Measurements from ENCODE around the gene GSTP1. TPM values are rescaled to one million over a fixed set of nuclear protein-coding genes. Genes with fewer than 3 reads are reported as not detected.
"Not testable (repeated sequence)": the region's sequence is repeated elsewhere in the genome, so short reads cannot be mapped to it uniquely, and the experiment has no call there.

The GSTP1 gene
- total and polyA plus RNA-seq, 9 of the 15 experiments (the other 6 are each of a cell fraction or from before 2014, with no cell fraction given): 592 to 2,150 (median 1,204) TPM

DNA sequence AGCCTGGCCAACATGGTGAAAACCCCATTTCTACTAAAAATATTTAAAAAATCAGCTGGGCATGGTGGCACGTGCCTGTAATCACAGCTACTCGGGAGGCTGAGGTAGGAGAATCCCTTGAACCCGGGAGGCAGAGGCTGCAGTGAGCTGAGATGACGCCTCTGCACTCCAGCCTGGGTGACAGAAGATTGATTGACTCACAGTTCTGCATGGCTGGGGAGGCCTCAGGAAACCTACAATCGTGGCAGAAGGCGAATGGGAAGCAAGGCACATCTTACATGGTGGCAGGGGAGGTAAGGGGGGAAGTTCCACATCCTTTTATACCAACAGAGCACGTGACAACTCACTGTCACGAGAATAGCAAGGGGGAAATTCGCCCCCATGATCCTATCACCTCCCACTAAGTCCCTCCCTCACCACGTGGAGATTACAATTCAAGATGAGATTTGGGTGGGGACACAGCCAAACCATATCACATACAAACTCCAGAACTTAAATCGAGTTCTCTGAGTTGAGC, 5.3 kb downstream of the GSTP1 start:
- in situ Hi-C loops (cut with MboI); H3K9ac ChIP-seq (ENCODE audit: insufficient read depth in 1 of 2, low read depth in 2 of 2, low read length in 2 of 2); H3K27ac ChIP-seq (ENCODE audit: extremely low read depth, low read depth, low read length); intact Hi-C loops (cut with micrococcal nuclease); H3K9me3 ChIP-seq (replicated peaks; ENCODE audit: control insufficient read depth, insufficient read depth, low read depth, low read length); CTCF ChIA-PET (ENCODE audit: low intra/inter-chr PET ratio); BruUV-seq (replicated peaks); DNase-seq (ENCODE audit: extremely low read depth in 1 of 4, low spot score in 3 of 4); H3K4me3 ChIP-seq; H3K4me2 ChIP-seq (ENCODE audit: insufficient read depth, low read length); H3K9me1 ChIP-seq (ENCODE audit: control insufficient read depth, insufficient read depth, low read length); H3K27me3 ChIP-seq (ENCODE audit: control insufficient read depth in 2 of 2, insufficient read depth in 2 of 2, low read length in 2 of 2); H2AFZ ChIP-seq (ENCODE audit: low read depth, low read length); ATAC-seq; TF ChIP-seq TOE1 (CRISPR knock-in tag; IDR thresholded peaks at IDR 0.05; ENCODE audit: borderline replicate concordance, low read depth): not testable (repeated sequence)
- Histone ChIP-seq H3K79me2 (ENCODE audit: control insufficient read depth, insufficient read depth, low read length) (peaks cover 25% of the 10 kb centered on the region), H4K20me1 (replicated peaks; ENCODE audit: control insufficient read depth, insufficient read depth, low read length) (peaks cover 14% of the 10 kb centered on the region; the same call in 1 of the 2 replicates), H3K36me3 (ENCODE audit: control insufficient read depth, insufficient read depth, low read length) (peaks cover 41% of the 10 kb centered on the region), H3K4me1 (replicated peaks in 1 of 2; ENCODE audit: control insufficient read depth in 2 of 2, insufficient read depth in 2 of 2, low read length in 2 of 2) (peaks cover 10 to 32% of the 10 kb centered on the region in 2 experiments; a peak in 4 of 5 replicates)
- WGBS (ENCODE audit: insufficient coverage, low coverage, missing lambda C conversion rate): 58% methylated on average over 11 of the region's 11 CpGs
- POLR2A ChIA-PET: interaction anchor here (1.2 to 3.8 kb wide), 3 partner anchors 12 to 79 kb away, joined by 3 to 14 read pairs (median 4); no protein-coding TSS in a partner anchor
- peak; percentile 15 for FAIRE-seq
- TF ChIP-seq, protein P1, sequence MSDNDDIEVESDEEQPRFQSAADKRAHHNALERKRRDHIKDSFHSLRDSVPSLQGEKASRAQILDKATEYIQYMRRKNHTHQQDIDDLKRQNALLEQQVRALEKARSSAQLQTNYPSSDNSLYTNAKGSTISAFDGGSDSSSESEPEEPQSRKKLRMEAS (CRISPR knock-in tag; IDR thresholded peaks at IDR 0.05): peak; percentile 25; the same call in 1 of the 2 replicates
- TF ChIP-seq, protein P2, sequence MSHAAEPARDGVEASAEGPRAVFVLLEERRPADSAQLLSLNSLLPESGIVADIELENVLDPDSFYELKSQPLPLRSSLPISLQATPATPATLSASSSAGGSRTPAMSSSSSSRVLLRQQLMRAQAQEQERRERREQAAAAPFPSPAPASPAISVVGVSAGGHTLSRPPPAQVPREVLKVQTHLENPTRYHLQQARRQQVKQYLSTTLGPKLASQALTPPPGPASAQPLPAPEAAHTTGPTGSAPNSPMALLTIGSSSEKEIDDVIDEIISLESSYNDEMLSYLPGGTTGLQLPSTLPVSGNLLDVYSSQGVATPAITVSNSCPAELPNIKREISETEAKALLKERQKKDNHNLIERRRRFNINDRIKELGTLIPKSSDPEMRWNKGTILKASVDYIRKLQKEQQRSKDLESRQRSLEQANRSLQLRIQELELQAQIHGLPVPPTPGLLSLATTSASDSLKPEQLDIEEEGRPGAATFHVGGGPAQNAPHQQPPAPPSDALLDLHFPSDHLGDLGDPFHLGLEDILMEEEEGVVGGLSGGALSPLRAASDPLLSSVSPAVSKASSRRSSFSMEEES (CRISPR knock-in tag; IDR thresholded peaks at IDR 0.05): peak; percentile 53
- TF ChIP-seq POLR2B (IDR thresholded peaks at IDR 0.05; ENCODE audit: low read depth, partially characterized antibody) (peak; percentile 36), CC2D1A (IDR thresholded peaks at IDR 0.05) (peak; percentile 78), L3MBTL2 (IDR thresholded peaks at IDR 0.05) (peak; percentile 54), MEIS2 (IDR thresholded peaks at IDR 0.05; ENCODE audit: partially characterized antibody) (peak; percentile 54), TOE1 (IDR thresholded peaks at IDR 0.05; ENCODE audit: borderline replicate concordance) (0 out of 2 replicates have a peak, but pooled peaks have one; percentile 41), RAD51 (IDR thresholded peaks at IDR 0.05; ENCODE audit: borderline replicate concordance, low read depth) (peak; percentile 28; the same call in 1 of the 2 replicates)
- TF ChIP-seq, protein P3, sequence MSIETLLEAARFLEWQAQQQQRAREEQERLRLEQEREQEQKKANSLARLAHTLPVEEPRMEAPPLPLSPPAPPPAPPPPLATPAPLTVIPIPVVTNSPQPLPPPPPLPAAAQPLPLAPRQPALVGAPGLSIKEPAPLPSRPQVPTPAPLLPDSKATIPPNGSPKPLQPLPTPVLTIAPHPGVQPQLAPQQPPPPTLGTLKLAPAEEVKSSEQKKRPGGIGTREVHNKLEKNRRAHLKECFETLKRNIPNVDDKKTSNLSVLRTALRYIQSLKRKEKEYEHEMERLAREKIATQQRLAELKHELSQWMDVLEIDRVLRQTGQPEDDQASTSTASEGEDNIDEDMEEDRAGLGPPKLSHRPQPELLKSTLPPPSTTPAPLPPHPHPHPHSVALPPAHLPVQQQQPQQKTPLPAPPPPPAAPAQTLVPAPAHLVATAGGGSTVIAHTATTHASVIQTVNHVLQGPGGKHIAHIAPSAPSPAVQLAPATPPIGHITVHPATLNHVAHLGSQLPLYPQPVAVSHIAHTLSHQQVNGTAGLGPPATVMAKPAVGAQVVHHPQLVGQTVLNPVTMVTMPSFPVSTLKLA (conservative IDR thresholded peaks at IDR 0.05): peak in 1 of 2 experiments; percentile 35; a peak in 1 of 4 replicates
- TF ChIP-seq, protein P4, sequence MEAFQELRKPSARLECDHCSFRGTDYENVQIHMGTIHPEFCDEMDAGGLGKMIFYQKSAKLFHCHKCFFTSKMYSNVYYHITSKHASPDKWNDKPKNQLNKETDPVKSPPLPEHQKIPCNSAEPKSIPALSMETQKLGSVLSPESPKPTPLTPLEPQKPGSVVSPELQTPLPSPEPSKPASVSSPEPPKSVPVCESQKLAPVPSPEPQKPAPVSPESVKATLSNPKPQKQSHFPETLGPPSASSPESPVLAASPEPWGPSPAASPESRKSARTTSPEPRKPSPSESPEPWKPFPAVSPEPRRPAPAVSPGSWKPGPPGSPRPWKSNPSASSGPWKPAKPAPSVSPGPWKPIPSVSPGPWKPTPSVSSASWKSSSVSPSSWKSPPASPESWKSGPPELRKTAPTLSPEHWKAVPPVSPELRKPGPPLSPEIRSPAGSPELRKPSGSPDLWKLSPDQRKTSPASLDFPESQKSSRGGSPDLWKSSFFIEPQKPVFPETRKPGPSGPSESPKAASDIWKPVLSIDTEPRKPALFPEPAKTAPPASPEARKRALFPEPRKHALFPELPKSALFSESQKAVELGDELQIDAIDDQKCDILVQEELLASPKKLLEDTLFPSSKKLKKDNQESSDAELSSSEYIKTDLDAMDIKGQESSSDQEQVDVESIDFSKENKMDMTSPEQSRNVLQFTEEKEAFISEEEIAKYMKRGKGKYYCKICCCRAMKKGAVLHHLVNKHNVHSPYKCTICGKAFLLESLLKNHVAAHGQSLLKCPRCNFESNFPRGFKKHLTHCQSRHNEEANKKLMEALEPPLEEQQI (IDR thresholded peaks at IDR 0.05): 0 out of 2 replicates have a peak, but pooled peaks have one; percentile 50
- TF ChIP-seq, protein P5, sequence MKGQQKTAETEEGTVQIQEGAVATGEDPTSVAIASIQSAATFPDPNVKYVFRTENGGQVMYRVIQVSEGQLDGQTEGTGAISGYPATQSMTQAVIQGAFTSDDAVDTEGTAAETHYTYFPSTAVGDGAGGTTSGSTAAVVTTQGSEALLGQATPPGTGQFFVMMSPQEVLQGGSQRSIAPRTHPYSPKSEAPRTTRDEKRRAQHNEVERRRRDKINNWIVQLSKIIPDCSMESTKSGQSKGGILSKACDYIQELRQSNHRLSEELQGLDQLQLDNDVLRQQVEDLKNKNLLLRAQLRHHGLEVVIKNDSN (CRISPR knock-in tag; IDR thresholded peaks at IDR 0.05): peak; percentile 48; the same call in 1 of the 2 replicates
- TF ChIP-seq, protein P6, sequence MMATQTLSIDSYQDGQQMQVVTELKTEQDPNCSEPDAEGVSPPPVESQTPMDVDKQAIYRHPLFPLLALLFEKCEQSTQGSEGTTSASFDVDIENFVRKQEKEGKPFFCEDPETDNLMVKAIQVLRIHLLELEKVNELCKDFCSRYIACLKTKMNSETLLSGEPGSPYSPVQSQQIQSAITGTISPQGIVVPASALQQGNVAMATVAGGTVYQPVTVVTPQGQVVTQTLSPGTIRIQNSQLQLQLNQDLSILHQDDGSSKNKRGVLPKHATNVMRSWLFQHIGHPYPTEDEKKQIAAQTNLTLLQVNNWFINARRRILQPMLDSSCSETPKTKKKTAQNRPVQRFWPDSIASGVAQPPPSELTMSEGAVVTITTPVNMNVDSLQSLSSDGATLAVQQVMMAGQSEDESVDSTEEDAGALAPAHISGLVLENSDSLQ (IDR thresholded peaks at IDR 0.05): peak; percentile 75
